Measurements from ENCODE around the gene NEURL1. TPM values are rescaled to one million over a fixed set of nuclear protein-coding genes. Genes with fewer than 3 reads are reported as not detected.

The NEURL1 gene
- total RNA-seq, 1 donor from 2014 or later = 0.05 TPM

GRCh38 chr10:103638948-103639347 lies 145.4 kb downstream of the NEURL1 start:
- ATAC-seq (ENCODE audit: poor library complexity) (no peak), DNase-seq (no peak)
- intact Hi-C loops (cut with DNase I) = no loop called here

DNA sequence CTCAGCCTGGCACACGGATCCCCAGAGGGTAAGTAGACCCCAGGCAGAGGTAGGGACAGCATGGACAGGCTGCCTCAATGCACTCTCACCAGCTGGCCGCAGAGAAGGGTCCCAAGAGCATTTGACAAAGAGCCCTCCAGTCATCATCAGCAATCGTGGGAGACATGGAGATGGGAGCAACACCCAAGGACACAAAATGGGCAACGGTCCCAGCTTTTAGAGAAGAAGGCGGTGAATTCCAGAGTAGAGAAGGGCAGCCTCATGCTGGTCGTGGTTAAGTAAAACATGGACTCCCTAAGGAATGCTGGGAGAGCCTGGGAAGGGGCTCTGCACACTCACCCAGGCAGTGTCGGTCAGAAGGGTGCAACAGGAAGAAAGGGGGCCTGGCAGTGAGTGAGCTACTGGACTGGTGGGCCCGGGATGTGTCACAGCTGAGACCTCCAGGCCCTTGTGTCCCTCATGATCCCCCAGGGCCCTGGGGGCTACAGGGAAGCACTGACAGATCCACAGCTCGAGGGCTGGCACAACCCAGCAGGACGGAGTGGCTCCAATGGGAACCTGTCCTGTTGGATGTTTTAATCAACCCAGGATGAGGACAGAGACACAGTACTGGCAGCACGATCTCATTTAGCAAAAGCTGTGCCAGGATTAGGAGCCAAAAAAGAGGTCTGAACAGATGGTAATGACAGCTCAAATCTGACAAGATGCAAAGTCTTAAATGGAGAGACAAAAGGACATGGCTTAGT lies 147.1 kb downstream of the NEURL1 start:
- DNase-seq (no peak), ATAC-seq (ENCODE audit: poor library complexity) (peak; percentile 56)
- intact Hi-C loops (cut with DNase I) = no loop called here

GRCh38 chr10:103641326-103641725 lies 147.8 kb downstream of the NEURL1 start:
- ATAC-seq (ENCODE audit: poor library complexity) = no peak
- intact Hi-C loops (cut with DNase I) = no loop called here
- no peak for DNase-seq

Other genes with a start within 250 kb of the NEURL1 start
- gene RPEL1, start 247.8 kb upstream of the NEURL1 start, total RNA-seq = not detected
- not detected for gene INA, start 216.6 kb upstream of the NEURL1 start, total RNA-seq
- gene PCGF6, start 142.6 kb upstream of the NEURL1 start, total RNA-seq = 5.4 TPM
- 2.7 TPM for gene TAF5, start 125.7 kb upstream of the NEURL1 start, total RNA-seq
- gene ATP5MK, start 97.2 kb upstream of the NEURL1 start, total RNA-seq = 1,162 TPM
- 10.1 TPM for gene PDCD11, start 97.1 kb upstream of the NEURL1 start, total RNA-seq
- 11.6 TPM for gene CALHM2, start 41.3 kb upstream of the NEURL1 start, total RNA-seq
- not detected for gene CALHM1, start 34.8 kb upstream of the NEURL1 start, total RNA-seq
- not detected for gene CALHM3, start 14.5 kb upstream of the NEURL1 start, total RNA-seq